Hepatocyte (in vitro differentiated cells): ENCODE measurements around the gene LSM4. TPM values are rescaled to one million over a fixed set of nuclear protein-coding genes. Genes with fewer than 3 reads are reported as not detected.

Experiments
- DNase-seq: peaks from one replicate; pipeline ENCODE4 v3.0.0-alpha.2; 2016; ENCODE audit warnings: low spot score
- H2AFZ ChIP-seq: fragments of 200-600 bp; sonication (generic); 2 replicates; pipeline ENCODE4 v1.6.0; 2016; ENCODE audit warnings: antibody characterized with exemption, mild to moderate bottlenecking
- H3K27ac ChIP-seq: fragments of 200-600 bp; sonication (generic); 2 replicates; pipeline ENCODE4 v1.5.1; 2016; ENCODE audit warnings: mild to moderate bottlenecking
- H3K27me3 ChIP-seq: fragments of 200-600 bp; sonication (generic); 2 replicates; pipeline ENCODE4 v1.6.1; 2016
- H3K36me3 ChIP-seq: fragments of 200-600 bp; sonication (generic); replicated peaks from 2 replicates; pipeline ENCODE4 v1.5.1; 2016; ENCODE audit warnings: low read depth; ENCODE audit not compliant: insufficient read depth
- H3K4me1 ChIP-seq: fragments of 200-600 bp; sonication (generic); 2 replicates; pipeline ENCODE4 v1.5.1; 2016; ENCODE audit warnings: mild to moderate bottlenecking, moderate library complexity; ENCODE audit not compliant: insufficient read depth
- H3K4me2 ChIP-seq: fragments of 200-600 bp; sonication (generic); 2 replicates; pipeline ENCODE4 v1.6.0; 2016
- H3K4me3 ChIP-seq: fragments of 200-600 bp; sonication (generic); 2 replicates; pipeline ENCODE4 v1.5.1; 2016; ENCODE audit warnings: mild to moderate bottlenecking
- H3K79me2 ChIP-seq: fragments of 200-600 bp; sonication (generic); 2 replicates; pipeline ENCODE4 v1.6.0; 2017; ENCODE audit warnings: mild to moderate bottlenecking
- H3K9me2 ChIP-seq: fragments of 200-600 bp; sonication (generic); replicated peaks from 2 replicates; pipeline ENCODE4 v1.6.0; 2017; ENCODE audit warnings: mild to moderate bottlenecking; ENCODE audit not compliant: insufficient read depth
- H3K9me3 ChIP-seq: fragments of 200-600 bp; sonication (generic); 2 replicates; pipeline ENCODE4 v1.5.1; 2016; ENCODE audit warnings: low read depth, mild to moderate bottlenecking
- H4K20me1 ChIP-seq: fragments of 200-600 bp; sonication (generic); 2 replicates; pipeline ENCODE4 v1.6.0; 2016; ENCODE audit warnings: mild to moderate bottlenecking; ENCODE audit not compliant: insufficient read depth, poor library complexity, severe bottlenecking
- EZH2 ChIP-seq: fragments of 200-600 bp; sonication (generic); IDR thresholded peaks from 2 replicates; pipeline ENCODE4 v1.6.1; 2016; ENCODE audit warnings: antibody characterized with exemption, mild to moderate bottlenecking, borderline replicate concordance
- EZH2phosphoT487 ChIP-seq: fragments of 200-600 bp; sonication (generic); IDR thresholded peaks from one replicate; pipeline ENCODE4 v1.6.1; 2018; ENCODE audit warnings: antibody characterized with exemption, mild to moderate bottlenecking, low read depth, moderate library complexity; ENCODE audit not compliant: unreplicated experiment, severe bottlenecking
- WGBS: methylation state at CpG from one replicate; pipeline ENCODE4 v1.1.6; 2016; ENCODE audit warnings: low lambda C conversion rate; ENCODE audit errors: missing lambda C conversion rate; 5-methylcytosine and 5-hydroxymethylcytosine counted together
- polyA plus RNA-seq: library from polyadenylated mRNA; unstranded; fragments of >200 nt; fragmentation: Nextera tagmentation; extraction: Ambion mirVana; gene quantifications from 2 replicates; pipeline ENCODE4 v1.2.1, GENCODE V29; 2016
- total RNA-seq: library from RNA; depleted of rRNA; stranded (reverse); fragments of >200 nt; gene quantifications from 2 replicates; pipeline ENCODE4 v1.2.3, GENCODE V29; 2014
- TF ChIP-seq, protein P1 (sequence below): fragments of 200-600 bp; sonication (generic); IDR thresholded peaks from 2 replicates; pipeline ENCODE4 v1.5.1; 2016; ENCODE audit warnings: antibody characterized with exemption, mild to moderate bottlenecking; ENCODE audit not compliant: poor library complexity

LSM4 gene
- total and polyA plus RNA-seq, 2 experiments from 2014 or later = 185 to 218 TPM

GRCh38 chr19:18286973-18287635 lies 35.8 kb downstream of the LSM4 start:
- Histone ChIP-seq H3K9me3 (no peaks in the 10 kb centered on the region), H3K4me1 (peaks cover 50% of the 10 kb centered on the region), H4K20me1 (no peaks in the 10 kb centered on the region), H3K9me2 (no peaks in the 10 kb centered on the region), H3K36me3 (no peaks in the 10 kb centered on the region), H3K27me3 (no peaks in the 10 kb centered on the region), H2AFZ (peak overlapping the region; percentile 58), H3K4me3 (no peak overlapping the region), H3K79me2 (peaks cover 6% of the 10 kb centered on the region), H3K27ac (peak overlapping the region; percentile 93), H3K4me2 (peak overlapping the region; percentile 74)
- TF ChIP-seq, protein P1, sequence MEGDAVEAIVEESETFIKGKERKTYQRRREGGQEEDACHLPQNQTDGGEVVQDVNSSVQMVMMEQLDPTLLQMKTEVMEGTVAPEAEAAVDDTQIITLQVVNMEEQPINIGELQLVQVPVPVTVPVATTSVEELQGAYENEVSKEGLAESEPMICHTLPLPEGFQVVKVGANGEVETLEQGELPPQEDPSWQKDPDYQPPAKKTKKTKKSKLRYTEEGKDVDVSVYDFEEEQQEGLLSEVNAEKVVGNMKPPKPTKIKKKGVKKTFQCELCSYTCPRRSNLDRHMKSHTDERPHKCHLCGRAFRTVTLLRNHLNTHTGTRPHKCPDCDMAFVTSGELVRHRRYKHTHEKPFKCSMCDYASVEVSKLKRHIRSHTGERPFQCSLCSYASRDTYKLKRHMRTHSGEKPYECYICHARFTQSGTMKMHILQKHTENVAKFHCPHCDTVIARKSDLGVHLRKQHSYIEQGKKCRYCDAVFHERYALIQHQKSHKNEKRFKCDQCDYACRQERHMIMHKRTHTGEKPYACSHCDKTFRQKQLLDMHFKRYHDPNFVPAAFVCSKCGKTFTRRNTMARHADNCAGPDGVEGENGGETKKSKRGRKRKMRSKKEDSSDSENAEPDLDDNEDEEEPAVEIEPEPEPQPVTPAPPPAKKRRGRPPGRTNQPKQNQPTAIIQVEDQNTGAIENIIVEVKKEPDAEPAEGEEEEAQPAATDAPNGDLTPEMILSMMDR = no peak
- no peak for TF ChIP-seq EZH2
- TF ChIP-seq EZH2phosphoT487 = no peak
- no peak for DNase-seq
- 46% methylated on average over 21 of the region's 21 CpGs for WGBS

- 75% methylated on average over 12 of the region's 12 CpGs for WGBS
- Histone ChIP-seq H2AFZ (no peak overlapping the region), H3K4me3 (no peak overlapping the region), H4K20me1 (peaks cover 6% of the 10 kb centered on the region), H3K4me1 (peaks cover 33% of the 10 kb centered on the region), H3K4me2 (no peak overlapping the region), H3K9me2 (no peaks in the 10 kb centered on the region), H3K36me3 (no peaks in the 10 kb centered on the region), H3K79me2 (peaks cover 14% of the 10 kb centered on the region), H3K27me3 (no peaks in the 10 kb centered on the region), H3K9me3 (no peaks in the 10 kb centered on the region), H3K27ac (peak overlapping the region; percentile 75)
- DNase-seq = no peak
- TF ChIP-seq, protein P1 = no peak
- no peak for TF ChIP-seq EZH2phosphoT487
- TF ChIP-seq EZH2 = no peak
These were observed 38.0 kb downstream of the LSM4 start for GRCh38 chr19:18284712-18285360.

DNA sequence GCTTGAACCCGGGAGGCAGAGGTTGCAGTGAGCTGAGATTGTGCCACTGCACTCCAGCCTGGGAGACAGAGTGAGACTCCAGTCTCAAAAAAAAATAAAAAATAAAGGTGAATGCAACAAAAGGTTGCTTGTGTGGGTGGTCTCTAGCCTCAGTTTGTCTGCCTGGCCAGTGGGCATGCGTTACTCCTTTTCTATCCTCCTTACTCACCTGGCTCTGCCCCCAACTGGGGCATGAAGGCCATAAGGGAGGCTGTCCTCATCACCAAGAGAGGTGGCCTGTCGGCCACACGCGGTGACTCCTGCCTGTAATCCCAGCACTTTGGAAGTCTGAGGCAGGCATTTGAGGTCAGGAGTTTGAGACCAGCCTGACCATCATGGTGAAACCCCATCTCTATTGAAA lies 39.5 kb downstream of the LSM4 start:
- H3K27ac ChIP-seq = peak overlapping the region; percentile 100
- H3K36me3 ChIP-seq = no peaks in the 10 kb centered on the region
- TF ChIP-seq, protein P1 = no peak

More for the DNA sequence above, 39.5 kb downstream of the LSM4 start:
- 96% methylated on average over 5 of the region's 5 CpGs for WGBS
- Histone ChIP-seq H3K79me2 (peaks cover 27% of the 10 kb centered on the region), H3K9me2 (no peaks in the 10 kb centered on the region), H3K27me3 (no peaks in the 10 kb centered on the region), H3K9me3 (no peaks in the 10 kb centered on the region), H3K4me2 (peak overlapping the region; percentile 82), H3K4me3 (no peak overlapping the region), H4K20me1 (peaks cover 18% of the 10 kb centered on the region), H3K4me1 (peaks cover 33% of the 10 kb centered on the region), H2AFZ (no peak overlapping the region)
- DNase-seq = no peak
